ENCODE measurements around the gene SORD. TPM values are rescaled to one million over a fixed set of nuclear protein-coding genes. Genes with fewer than 3 reads are reported as not detected.

The SORD gene
- total RNA-seq, 1 donor from 2014 or later = 4.9 TPM

- DNase-seq (ENCODE audit: low spot score) = no peak
- intact Hi-C loops (cut with DNase I) = no loop called here
Observed at GRCh38 chr15:45126535-45127158, 103.7 kb downstream of the SORD start.

Other genes with a start within 250 kb of the SORD start
- not detected for gene TERB2, start 66.5 kb upstream of the SORD start, total RNA-seq
- gene DUOX2, start 91.0 kb downstream of the SORD start, total RNA-seq = 0.19 TPM
- not detected for gene DUOXA2, start 91.1 kb downstream of the SORD start, total RNA-seq
- gene DUOXA1, start 106.7 kb downstream of the SORD start, total RNA-seq = 0.73 TPM
- gene DUOX1, start 106.8 kb downstream of the SORD start, total RNA-seq = 0.59 TPM
- 4.2 TPM for gene SHF, start 164.8 kb downstream of the SORD start, total RNA-seq
- not detected for gene SLC28A2, start 229.0 kb downstream of the SORD start, total RNA-seq

Data from cardiac septum (tissue), 1 donor.